WI38 (cell line): Measurements from ENCODE around the gene TPP2.

Experiments used
- H3K4me3 ChIP-seq: 2 replicates; pipeline ENCODE4 v1.5.1; 2011; ENCODE audit warnings: low read depth, mild to moderate bottlenecking, control low read depth, low read length
- CTCF ChIP-seq: IDR thresholded peaks from 2 replicates; pipeline ENCODE4 v1.5.1; 2012; ENCODE audit warnings: low read depth, mild to moderate bottlenecking, control low read depth, low read length

Gene TPP2

GRCh38 chr13:102703726-102704035 lies 106.9 kb downstream of the TPP2 start:
- TF ChIP-seq CTCF: no peak
- no peak overlapping the region for H3K4me3 ChIP-seq

- TF ChIP-seq CTCF: no peak
- no peak overlapping the region for H3K4me3 ChIP-seq
These were observed 107.7 kb downstream of the TPP2 start for GRCh38 chr13:102704238-102705058.

DNA sequence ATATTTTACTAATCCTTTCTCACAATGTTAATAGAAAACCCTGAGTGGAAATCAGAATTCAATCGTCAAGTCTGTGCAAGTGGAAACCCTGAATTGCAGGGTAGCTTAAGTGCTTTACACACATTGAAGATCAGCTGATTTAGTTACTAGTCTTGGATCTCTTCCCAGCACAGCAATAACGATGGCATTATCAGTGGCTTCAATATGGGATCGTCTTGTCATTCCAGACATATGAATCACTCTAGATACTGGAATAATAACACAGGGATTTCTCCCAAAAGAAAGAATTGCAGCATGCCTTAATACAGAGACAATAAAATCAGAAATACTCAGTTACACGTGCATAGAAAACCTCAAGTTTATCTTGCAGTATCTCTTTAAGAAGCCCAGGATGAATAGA lies 110.7 kb downstream of the TPP2 start:
- TF ChIP-seq CTCF: no peak
- no peak overlapping the region for H3K4me3 ChIP-seq

GRCh38 chr13:102708211-102708610 lies 111.4 kb downstream of the TPP2 start:
- no peak for TF ChIP-seq CTCF
- no peak overlapping the region for H3K4me3 ChIP-seq

DNA sequence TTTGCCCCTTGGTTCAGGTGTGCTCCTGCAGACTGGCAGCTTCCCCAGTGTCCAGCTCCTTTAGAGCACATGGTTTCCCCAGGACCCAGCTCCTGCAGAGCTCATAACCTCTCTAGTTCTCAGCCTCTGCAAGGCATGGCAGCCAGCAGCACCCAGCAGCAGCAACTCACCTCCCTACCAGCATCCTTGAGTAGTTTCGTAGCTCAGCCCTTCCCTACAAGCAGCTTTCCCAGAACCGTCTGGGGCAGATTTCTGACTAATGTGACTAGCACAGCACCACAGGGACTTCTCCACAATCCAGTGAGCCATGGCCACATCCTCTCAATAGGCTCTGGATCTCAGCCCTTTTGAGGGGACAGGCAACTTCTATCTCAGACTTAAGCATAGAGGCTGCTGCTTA lies 112.2 kb downstream of the TPP2 start:
- no peak for TF ChIP-seq CTCF
- H3K4me3 ChIP-seq: no peak overlapping the region

GRCh38 chr13:102709536-102709935 lies 112.8 kb downstream of the TPP2 start:
- H3K4me3 ChIP-seq: no peak overlapping the region
- no peak for TF ChIP-seq CTCF

GRCh38 chr13:102710261-102710679 lies 113.5 kb downstream of the TPP2 start:
- H3K4me3 ChIP-seq: no peak overlapping the region
- no peak for TF ChIP-seq CTCF
